Astrocyte (in vitro differentiated cells and primary cell): ENCODE results near the gene PSD. TPM values are rescaled to one million over a fixed set of nuclear protein-coding genes. Genes with fewer than 3 reads are reported as not detected.

Source experiments
- DNase-seq: peaks from one replicate; pipeline ENCODE4 v3.0.0-alpha.2; 2010; ENCODE audit warnings: low read depth
- FAIRE-seq: peaks from 2 replicates; lab custom pipeline; 2011; peaks lifted over from hg19 to GRCh38; lab: Jason Lieb, UNC
- H2AFZ ChIP-seq: 2 replicates; pipeline ENCODE4 v1.6.0; 2012; ENCODE audit warnings: low read depth, low read length, inconsistent platforms
- H3K27ac ChIP-seq: 2 replicates; pipeline ENCODE4 v1.5.1; 2011; ENCODE audit warnings: low read depth, low read length, inconsistent platforms
- H3K27me3 ChIP-seq: 2 replicates; pipeline ENCODE4 v1.6.0; 2011; ENCODE audit warnings: low read length, inconsistent platforms; ENCODE audit not compliant: insufficient read depth
- H3K36me3 ChIP-seq: 2 replicates; pipeline ENCODE4 v1.5.1; 2011; ENCODE audit warnings: low read length, inconsistent platforms; ENCODE audit not compliant: insufficient read depth
- H3K4me1 ChIP-seq: 2 replicates; pipeline ENCODE4 v1.5.1; 2011; ENCODE audit warnings: low read length, inconsistent platforms; ENCODE audit not compliant: insufficient read depth
- H3K4me2 ChIP-seq: 2 replicates; pipeline ENCODE4 v1.6.0; 2012; ENCODE audit warnings: low read length, inconsistent platforms
- H3K4me3 ChIP-seq: 2 replicates; pipeline ENCODE4 v1.5.1; 2011; ENCODE audit warnings: low read depth, mild to moderate bottlenecking, low read length, inconsistent platforms; ENCODE audit not compliant: insufficient read depth
- H3K79me2 ChIP-seq: 2 replicates; pipeline ENCODE4 v1.6.0; 2012; ENCODE audit warnings: mild to moderate bottlenecking, low read length, inconsistent platforms; ENCODE audit not compliant: insufficient read depth
- H3K9ac ChIP-seq: 2 replicates; pipeline ENCODE4 v1.6.0; 2012; ENCODE audit warnings: mild to moderate bottlenecking, low read length, inconsistent platforms
- H3K9me3 ChIP-seq: 2 replicates; pipeline ENCODE4 v1.5.1; 2012; ENCODE audit warnings: low read depth, mild to moderate bottlenecking, low read length, inconsistent platforms; ENCODE audit not compliant: insufficient read depth
- H4K20me1 ChIP-seq: 2 replicates; pipeline ENCODE4 v1.6.0; 2012; ENCODE audit warnings: low read length, inconsistent platforms; ENCODE audit not compliant: insufficient read depth
- H3K27ac Mint-ChIP-seq: one replicate; pipeline ENCODE4 v1.8.0; 2021; ENCODE audit warnings: mild to moderate bottlenecking, mixed read lengths; ENCODE audit not compliant: unreplicated experiment
- H3K27me3 Mint-ChIP-seq: one replicate; pipeline ENCODE4 v1.8.0; 2021; ENCODE audit warnings: low read depth, mixed read lengths; ENCODE audit not compliant: unreplicated experiment
- H3K36me3 Mint-ChIP-seq: one replicate; pipeline ENCODE4 v1.8.0; 2021; ENCODE audit warnings: low read depth, mixed read lengths; ENCODE audit not compliant: unreplicated experiment
- H3K4me1 Mint-ChIP-seq: one replicate; pipeline ENCODE4 v1.8.0; 2021; ENCODE audit warnings: low read depth, mixed read lengths; ENCODE audit not compliant: unreplicated experiment
- H3K4me3 Mint-ChIP-seq: one replicate; pipeline ENCODE4 v1.8.0; 2021; ENCODE audit warnings: mild to moderate bottlenecking, moderate library complexity, mixed read lengths; ENCODE audit not compliant: unreplicated experiment
- H3K9me3 Mint-ChIP-seq: one replicate; pipeline ENCODE4 v1.8.0; 2021; ENCODE audit warnings: mild to moderate bottlenecking, mixed read lengths; ENCODE audit not compliant: unreplicated experiment
- CTCF ChIP-seq: IDR thresholded peaks from 2 replicates; pipeline ENCODE4 v1.5.1; 2011; ENCODE audit warnings: low read depth, mild to moderate bottlenecking, inconsistent platforms, low read length, moderate library complexity; ENCODE audit not compliant: insufficient read depth
- EZH2 ChIP-seq: IDR thresholded peaks from 2 replicates; pipeline ENCODE4 v1.6.1; 2012; ENCODE audit warnings: mild to moderate bottlenecking, low read length, inconsistent platforms; ENCODE audit not compliant: insufficient read depth
- total RNA-seq: library from RNA; stranded (reverse); gene quantifications from 2 replicates; pipeline ENCODE4 v1.2.1, GENCODE V29; 2021

Gene PSD
- total RNA-seq, 1 donor from 2014 or later, result 8.8 TPM

- Mint-ChIP-seq H3K27me3 (no peaks in the 10 kb centered on the region), H3K27ac (no peak within 1 kb of the TSS), H3K9me3 (no peaks in the 10 kb centered on the region), H3K36me3 (peaks cover 2% of the 10 kb centered on the region), H3K4me3 (peak within 1 kb of the TSS; percentile 79), H3K4me1 (peaks cover 28% of the 10 kb centered on the region)
- Histone ChIP-seq H3K9ac (peak within 1 kb of the TSS; percentile 74), H3K27ac (no peak within 1 kb of the TSS), H3K79me2 (no peaks in the 10 kb centered on the region), H3K36me3 (no peaks in the 10 kb centered on the region), H3K9me3 (no peaks in the 10 kb centered on the region), H2AFZ (peak within 1 kb of the TSS; percentile 90), H3K4me2 (peak within 1 kb of the TSS; percentile 99), H4K20me1 (no peaks in the 10 kb centered on the region), H3K27me3 (no peaks in the 10 kb centered on the region), H3K4me3 (peak within 1 kb of the TSS; percentile 69), H3K4me1 (peaks cover 27% of the 10 kb centered on the region)
- TF ChIP-seq CTCF (no peak), EZH2 (peak; percentile 13)
- FAIRE-seq, result no peak
- DNase-seq, result no peak
Observed at GRCh38 chr10:102451105-102451969, 32.8 kb upstream of the PSD start, which contains the start of gene C10orf95. C10orf95 (minus strand) TSS chr10:102451543; CDS start chr10:102451093, 450 bp downstream.

GRCh38 chr10:102450374-102451104, 32.0 kb upstream of the PSD start:
- Histone ChIP-seq H3K9ac (peak overlapping the region; percentile 74), H3K79me2 (no peaks in the 10 kb centered on the region), H3K9me3 (no peaks in the 10 kb centered on the region), H4K20me1 (no peaks in the 10 kb centered on the region), H3K4me2 (peak overlapping the region; percentile 99), H3K36me3 (no peaks in the 10 kb centered on the region), H3K4me1 (peaks cover 23% of the 10 kb centered on the region), H3K27me3 (no peaks in the 10 kb centered on the region), H2AFZ (peak overlapping the region; percentile 90), H3K4me3 (peak overlapping the region; percentile 69), H3K27ac (no peak overlapping the region)
- TF ChIP-seq EZH2 (no peak), CTCF (no peak)
- Mint-ChIP-seq H3K27ac (no peak overlapping the region), H3K4me1 (peaks cover 20% of the 10 kb centered on the region), H3K9me3 (no peaks in the 10 kb centered on the region), H3K27me3 (no peaks in the 10 kb centered on the region), H3K36me3 (peaks cover 2% of the 10 kb centered on the region), H3K4me3 (peak overlapping the region; percentile 92)
- FAIRE-seq (no peak), DNase-seq (peak; percentile 62)
